HG03175 (cell line): Measurements from ENCODE around the gene C1orf105.
"Not testable (repeated sequence)": the region's sequence is repeated elsewhere in the genome, so short reads cannot be mapped to it uniquely, and the experiment has no call there.

Source experiments
- ATAC-seq: cut with Tn5 transposase; IDR thresholded peaks from one replicate; pipeline ENCODE4 v1.9.1; 2021; ENCODE audit warnings: mild to moderate bottlenecking, moderate library complexity; ENCODE audit not compliant: unreplicated experiment

Gene C1orf105

DNA sequence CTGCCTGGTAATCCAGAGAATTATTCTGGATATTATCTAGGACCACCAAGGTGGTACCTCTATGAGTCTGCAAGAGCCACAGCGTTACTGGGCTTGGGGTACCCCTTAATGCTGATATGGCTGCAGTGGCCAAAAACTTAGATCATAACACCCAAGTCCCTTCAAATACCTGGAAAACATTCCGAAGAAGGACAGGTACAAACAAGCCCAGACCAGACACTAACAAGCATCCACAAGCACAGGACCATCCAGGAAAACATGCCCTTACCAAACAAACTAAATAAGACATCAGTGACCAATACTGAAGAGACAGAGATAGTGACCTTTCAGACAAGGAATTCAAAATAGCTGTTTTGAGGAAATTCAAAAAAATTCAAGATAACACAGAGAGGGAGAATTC is 2.9 kb downstream of the C1orf105 start:
- no peak for ATAC-seq

DNA sequence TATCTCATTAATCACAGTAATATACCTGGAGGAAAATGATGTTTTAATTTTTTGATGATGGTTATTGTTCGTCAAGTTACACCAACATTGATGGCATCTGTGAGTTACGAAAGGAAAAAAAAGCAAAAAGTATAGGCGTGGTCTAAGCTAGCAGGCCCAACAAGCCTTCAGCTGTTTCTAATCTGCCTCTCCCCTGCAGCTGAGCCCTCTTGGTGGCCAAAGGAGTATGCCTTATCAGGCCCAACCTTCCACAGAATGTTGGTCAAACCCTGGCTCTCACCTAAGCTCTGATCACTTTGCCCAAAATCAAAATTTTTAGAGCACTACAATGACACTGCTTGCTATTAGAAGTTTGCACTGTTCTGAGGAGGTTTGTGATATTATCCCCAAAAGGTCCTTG is 4.9 kb downstream of the C1orf105 start:
- no peak for ATAC-seq

DNA sequence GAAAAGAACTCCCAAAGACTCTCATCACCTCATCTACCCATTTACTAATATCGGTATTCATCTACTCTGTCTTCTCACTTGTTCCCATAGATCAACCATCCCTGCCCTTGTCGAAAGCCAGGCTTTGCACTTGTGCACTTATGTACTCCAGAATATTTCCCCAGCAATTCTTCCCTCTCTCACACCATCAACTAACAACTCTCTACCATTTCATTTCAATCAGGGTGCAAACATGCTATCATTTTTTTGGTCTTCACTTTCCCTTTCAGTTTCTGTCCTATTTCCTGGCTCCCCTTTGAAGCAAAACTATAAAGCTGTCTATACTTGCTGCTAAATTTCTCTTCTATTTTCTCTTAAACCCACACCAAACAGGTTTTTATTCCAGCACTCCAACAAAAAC is 6.7 kb downstream of the C1orf105 start:
- ATAC-seq = no peak

DNA sequence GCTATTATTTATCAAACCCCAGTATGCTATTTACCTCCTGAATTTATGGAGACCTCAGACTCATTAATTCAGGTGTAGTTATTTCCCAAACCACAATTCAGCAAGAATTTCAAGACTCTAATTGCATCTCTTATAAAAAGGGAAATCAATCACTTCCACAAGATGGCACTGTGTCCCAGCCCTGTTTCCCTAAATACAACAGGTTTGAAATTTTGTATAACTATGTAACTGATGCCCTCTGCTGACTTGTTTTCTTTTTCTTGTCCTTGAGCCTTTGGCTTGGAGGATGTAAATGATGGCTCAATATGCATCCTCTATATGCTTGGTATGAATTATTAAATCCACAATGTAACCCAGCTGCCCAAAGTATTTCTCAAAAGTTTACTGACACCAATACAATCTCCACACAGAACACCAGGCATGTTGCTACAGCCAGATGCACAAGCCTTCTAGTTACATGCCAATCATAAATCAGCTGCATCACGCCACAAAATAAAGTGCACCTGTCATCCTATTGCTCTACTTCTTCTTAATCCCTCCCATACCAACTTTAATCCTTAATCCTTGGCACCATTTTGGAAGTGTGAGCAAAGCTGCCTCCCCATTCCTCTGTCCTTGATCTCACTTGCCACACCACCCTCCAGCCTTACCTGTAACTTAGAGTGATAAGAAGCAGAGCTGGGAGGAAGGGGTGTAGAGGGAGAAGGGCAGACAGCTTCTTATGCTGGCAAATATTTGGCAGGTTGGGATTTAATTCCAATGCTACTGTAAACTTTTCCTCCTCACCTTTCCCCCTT is 9.0 kb downstream of the C1orf105 start:
- no peak for ATAC-seq

DNA sequence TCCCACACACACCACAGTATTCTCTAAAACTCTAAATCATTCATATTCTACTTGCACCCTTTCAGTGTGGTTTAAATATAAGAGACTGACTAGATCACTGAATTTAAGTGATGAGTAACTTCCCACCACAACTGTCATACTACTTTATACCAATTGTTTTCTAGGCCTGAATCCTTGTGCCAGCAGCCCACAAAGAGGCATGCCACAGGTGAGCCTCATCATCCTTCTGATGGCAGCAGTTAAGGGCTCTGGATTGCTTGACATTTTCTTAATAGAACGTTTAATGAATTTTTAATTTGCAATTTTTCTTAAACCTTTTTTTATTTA is 9.6 kb downstream of the C1orf105 start:
- no peak for ATAC-seq

DNA sequence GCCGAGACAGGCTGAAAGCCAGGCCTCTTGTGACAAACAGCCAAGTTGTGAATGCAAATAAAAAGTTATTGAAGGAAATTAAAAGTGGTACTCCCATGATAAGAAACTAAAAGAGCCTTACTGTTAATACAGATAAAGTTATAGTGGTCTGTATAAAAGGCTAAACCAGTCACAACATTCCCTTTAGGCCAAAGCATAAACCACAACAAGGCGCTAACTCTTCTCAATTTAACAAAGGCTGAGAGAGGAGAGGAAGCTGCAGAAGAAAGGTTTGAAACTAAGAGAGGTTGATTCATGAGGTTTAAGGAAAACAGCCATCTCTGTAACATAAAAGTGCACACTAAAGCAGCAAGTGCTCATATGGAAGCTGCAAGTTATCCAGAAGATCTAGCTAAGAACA is 10.7 kb downstream of the C1orf105 start:
- no peak for ATAC-seq

DNA sequence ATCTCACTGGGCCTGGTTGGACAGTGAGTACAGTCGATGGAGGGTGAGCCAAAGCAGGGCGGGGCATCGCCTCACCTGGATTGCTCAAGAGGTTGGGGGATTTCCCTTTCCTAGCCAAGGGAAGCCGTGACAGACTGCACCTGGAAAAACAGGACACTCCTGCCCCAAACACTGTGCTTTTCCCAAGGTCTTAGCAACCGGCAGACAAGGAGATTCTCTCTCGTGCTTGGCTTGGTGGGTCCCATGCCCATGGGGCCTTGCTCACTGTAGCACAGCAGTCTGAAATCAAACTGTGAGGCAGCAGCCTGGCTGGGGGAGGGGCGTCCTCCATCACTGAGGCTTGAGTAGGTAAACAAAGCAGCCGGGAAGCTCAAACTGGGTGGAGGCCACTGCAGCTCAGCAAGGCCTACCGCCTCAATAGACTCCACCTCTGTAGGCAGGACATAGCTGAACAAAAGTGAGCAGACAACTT is 11.3 kb downstream of the C1orf105 start:
- ATAC-seq = no peak

DNA sequence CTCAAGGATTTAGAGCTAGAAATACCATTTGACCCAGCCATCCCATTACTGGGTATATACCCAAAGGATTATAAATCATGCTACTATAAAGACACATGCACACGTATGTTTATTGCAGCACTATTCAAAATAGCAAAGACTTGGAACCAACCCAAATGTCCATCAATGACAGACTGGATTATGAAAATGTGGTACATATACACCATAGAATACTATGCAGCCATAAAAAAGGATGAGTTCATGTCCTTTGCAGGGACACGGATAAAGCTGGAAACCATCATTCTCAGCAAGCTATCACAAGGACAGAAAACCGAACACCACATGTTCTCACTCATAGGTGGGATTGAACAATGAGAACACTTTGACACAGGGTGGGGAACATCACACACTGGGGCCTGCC is 16.7 kb downstream of the C1orf105 start:
- not testable (repeated sequence) for ATAC-seq

DNA sequence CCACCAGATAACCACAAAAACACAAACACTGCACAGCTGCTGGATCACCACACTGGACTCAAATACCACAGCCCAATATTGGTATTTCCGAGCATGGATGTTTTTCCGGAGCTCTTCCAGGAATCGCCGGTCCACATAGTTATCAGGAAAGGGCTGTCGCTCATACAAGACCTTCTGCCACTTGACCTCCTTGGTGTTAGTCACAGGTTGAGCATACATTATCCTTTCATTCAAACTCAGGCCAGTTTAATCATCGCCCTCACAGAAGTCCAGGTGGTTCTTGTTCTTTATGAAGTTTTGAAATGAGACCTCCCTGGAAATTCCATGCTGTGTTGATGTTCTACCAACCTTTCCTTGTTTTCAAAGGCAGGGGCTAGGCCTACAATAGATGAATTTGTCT is 21.9 kb downstream of the C1orf105 start:
- no peak for ATAC-seq

DNA sequence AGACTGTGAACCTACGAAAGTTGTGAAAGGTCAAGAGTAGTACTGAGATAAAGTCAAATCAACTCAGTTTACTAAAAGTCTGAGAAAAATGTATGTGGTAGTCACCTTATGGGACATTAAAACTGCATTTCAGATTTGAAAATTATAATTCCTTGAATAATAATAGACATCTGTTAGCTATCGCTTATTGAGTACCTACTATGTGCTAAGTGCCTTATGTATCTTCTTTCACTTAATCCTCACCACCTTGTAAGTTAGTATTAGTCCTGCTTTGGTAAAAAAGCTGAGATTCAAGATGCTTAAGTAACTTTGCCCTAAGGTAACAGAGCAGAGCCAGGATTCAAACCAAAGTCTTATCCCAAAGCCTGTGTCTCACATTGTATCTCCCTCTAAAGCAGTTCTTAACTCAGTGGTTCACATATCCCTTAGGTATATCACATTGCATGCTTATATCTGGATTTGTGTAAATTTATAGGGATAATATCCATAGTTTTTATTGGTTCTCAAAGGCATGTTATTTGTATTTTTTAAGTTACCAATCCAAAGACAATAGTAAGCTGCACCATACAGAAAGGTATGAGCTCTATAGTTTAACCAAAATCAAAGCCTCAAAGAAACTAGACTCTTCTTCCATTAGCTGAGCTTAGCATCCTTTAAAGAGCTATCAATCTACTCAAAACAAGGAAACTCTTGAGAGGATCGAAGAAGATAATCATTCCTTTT is 22.5 kb downstream of the C1orf105 start:
- no peak for ATAC-seq

DNA sequence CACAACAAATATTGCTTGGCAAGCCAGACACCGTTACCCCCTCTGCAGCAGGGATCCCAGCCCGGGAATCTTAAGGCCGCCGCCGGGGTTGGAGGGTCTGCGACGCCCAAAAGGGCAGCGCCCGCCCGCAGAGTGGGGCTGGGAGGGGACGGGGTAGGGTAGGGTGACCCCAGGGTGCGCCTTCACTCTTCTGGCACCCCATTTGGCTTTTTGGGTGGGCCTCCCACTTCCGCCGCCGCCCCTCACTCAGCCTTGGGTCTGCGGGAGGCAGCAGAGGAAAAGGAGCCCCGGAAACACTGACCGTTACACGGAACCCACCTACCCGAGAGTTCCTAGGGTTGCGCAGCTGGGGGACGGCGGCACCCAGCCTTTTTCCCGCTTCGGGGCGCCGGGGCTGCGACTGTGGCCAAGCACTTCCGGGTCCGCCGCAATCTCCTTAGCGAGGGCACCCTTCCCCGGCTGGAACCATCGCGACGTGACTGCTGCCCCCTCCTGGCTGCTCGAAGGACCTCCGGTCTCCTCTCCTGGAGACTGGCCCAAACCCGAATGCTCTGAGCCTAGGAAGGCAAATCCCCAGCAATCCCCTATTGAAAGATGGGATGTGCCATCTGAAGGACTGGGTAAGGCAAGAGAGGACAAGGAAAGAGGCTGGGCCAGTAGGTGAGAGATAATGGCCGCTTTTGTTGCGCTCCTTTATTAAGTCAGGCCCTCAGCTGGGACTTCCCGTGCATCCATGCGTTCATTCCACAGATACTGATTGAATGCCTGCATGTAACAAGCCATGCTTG is 23.4 kb downstream of the C1orf105 start, which contains the start of gene PIGC:
Gene PIGC (minus strand): TSS at position 404 of the 788 bp plus-strand sequence. CDS start 1,447 bp downstream, outside the sequence.
- ATAC-seq = peak; percentile 99

DNA sequence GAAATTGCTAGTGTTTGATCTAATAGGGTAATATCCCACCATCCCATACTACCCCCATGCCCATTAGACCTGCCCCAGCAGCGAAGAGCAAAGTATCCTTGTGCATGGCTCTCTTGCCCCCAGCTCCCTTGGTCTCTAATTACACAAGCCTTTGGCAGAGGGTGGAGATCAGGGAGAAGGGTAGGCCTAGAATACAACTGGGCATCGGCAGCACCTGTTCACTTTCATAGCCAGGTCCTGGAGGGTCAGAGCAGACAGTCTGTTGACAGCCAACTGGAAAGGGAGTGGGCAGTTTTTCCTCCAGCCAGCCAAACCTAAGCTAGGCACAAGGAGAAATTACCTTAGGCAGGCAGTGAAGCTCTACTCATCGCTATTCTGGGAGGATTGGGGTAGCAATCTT is 26.1 kb downstream of the C1orf105 start:
- ATAC-seq = no peak

DNA sequence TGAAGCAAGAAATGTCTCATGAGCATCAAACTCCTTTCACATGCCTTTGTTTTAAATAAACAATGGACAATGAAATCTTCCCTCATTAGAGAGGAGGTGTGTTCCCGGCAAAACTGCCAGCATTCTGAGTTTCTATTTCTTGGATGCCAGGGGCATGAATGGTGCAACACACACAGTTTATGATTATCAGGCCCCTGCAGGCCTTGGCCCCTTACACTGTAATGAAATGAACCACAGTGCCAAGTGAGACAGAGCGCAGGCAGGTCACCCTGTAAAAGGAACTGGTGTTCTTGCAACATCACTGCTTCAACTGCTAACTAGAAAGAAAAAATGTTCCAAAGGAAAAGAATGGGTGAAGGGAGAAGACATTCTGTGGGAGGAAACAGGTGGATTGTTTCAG is 27.2 kb downstream of the C1orf105 start:
- no peak for ATAC-seq

DNA sequence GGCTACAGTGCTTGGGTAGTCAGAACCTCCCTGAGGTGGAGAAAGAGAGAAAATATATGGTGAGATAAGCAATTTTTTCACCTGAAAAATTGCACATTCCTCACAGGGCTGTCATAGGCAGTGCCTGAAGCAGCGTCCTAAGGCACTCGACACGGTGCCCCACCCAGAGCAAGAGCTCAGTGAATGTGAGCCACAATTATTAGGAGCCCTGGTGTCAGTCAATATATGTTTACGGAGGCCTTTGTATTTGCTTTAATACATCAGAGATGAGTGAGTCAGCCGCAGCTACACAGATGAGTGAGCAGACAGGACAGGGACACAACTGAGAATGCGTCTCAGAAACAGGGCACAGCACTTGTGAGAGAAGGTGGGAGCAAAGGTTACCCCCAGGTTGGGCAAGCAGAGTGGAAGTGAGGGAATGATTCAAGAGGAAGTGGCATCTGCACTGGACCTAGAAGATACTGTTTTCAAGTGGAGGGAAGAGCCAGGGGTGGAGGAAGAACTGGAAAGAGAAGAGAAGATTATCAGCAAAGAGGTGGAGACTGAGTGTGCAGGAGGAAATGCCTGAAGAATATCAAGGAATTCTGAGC is 28.6 kb downstream of the C1orf105 start:
- ATAC-seq = no peak

DNA sequence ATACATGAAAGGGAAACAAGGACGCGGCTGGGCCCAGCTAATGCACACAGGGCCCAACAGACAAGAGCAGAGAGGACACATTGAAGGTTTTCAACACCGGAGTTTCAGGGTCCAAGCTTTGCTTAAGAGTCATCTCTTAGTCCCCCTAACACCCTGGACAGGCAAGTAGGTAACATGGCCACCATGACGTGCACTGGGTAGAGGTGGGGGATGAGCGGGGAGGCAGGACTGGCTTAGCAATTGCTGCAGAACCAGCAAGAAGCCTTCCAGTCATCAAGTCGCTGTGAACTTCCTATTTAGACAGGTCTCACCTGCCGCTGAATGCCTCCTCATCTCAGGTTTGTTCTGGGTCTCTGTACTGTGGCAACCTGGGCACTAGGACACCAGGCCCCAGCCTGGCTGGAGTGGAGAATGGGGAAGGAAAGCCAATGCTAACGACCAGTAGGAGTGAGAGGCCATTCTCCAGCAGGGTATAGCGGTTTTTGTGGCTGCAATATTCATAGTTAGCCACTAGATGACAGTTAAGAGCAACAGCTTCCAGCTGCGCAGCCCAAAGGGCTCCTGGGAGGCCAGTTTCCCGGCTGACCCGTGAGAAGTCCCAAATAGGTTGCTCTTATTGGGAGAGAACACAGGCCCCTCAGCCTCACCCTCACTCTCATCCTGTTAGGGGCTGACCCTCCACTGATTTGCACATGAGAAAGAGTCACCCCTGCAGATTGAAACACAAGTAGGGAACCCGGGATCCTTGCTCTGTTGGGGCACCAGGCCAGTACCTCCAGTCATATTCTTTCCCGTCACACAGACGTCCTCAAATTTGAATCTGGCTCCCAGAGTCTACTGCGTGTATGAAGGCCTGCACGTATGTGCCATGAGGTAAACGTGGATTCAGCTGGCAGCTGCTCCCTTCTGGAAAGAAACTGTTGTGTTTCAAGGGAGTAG is 29.4 kb downstream of the C1orf105 start:
- ATAC-seq = peak; percentile 91

DNA sequence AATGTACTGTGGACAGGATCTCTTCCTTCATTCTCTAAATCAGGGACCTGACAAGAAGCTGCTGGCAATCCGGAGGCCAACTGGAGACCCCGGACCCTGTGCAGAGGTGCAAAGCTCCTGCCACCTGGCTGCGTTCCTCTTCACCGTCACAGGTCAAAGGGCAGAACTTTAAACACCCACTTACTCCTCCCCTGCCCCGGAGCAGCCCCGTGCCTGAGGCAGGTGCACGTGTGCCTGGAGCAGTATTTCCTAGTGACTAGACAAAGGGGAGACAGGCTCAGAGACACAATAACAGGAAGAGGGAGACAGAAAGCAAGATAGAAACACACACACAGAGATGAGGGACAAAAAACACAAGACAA is 30.0 kb downstream of the C1orf105 start:
- ATAC-seq = no peak

DNA sequence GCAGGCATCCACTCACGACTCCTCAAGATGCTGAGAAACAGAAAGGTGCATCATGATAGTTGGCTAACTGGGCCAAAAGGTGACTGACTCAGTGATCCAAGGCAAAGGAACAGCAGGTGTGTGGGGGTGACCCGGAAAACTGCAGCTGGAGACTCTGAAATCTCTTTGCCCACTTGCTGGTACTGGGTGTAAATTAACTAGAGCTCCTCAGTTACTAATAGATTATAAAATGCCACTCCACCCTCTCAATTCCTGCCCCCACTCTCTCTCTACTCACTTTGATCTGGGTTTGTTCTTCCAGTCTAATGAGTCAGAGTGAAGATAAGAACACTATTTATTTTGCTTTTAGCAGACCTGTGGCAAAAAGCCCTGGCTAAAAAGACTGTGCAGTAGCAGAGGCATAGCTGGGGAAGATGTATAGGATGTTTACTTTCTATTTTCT is 30.5 kb downstream of the C1orf105 start:
- no peak for ATAC-seq

DNA sequence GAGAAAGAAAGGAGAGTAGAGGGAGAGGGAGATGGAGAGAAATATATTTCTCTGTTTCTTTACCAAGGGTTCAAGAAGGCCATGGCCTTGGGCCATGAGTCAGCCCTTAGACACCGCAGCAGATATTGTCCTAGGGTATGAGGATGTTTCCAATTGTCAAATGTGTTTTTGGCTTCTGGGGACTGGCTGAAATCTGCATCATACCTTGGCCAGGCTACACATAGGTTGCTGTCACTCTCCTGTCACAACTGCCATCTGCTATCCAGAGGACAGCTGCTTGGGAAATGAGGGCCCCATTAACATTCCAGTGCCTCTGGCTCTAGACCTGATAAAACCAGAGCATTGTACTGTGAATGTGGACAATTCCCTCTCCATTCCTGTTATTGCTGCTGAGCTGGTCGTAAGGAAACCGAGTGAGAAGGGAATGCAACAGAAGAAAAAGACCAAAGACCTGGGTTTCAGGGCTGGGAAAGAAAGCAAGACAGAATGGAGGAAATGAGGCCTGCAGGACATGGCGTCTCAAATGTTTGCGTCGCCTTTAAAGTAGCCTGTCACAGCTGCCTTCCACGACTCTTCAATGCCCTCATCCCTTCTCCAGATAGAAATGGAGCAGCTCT is 32.2 kb downstream of the C1orf105 start:
- no peak for ATAC-seq

DNA sequence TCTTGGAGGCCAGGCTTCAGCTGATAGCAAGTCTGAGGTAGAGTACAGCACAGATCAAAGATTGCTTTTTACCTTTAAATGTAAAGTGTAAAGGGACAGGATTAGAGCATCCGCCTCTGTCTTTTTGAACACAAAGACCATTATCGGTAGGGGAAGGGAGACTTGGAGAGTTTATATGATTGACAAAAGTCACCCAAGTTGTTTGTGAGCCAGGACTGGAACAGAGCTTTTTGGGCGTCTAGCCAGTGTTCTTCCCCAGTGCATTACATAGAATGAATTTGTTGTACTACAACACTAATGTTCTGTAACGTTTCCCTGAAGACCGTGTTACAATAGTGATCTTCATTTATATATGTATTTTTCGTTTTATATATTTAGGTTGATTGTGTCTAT is 32.7 kb downstream of the C1orf105 start:
- ATAC-seq = no peak

DNA sequence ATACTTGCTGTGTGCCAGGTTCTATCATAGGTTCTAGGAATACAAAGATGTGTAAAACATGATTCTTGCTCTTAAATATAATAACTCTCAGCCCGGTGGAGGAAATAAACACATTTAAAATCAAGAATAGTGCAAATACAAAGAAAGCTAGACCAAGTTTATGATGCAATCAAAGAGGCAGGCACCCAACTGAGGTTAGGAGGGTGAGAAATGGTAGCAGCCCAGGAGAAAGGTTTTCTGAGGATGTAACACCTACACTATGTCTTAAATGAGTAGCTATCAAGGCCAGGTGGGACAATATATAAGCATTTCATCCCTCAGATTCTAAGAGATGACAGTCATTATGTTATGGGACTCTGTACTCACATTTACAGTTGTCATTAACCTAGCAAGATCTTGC is 33.1 kb downstream of the C1orf105 start:
- ATAC-seq = no peak
